HepG2 (cell line): ENCODE measurements around the gene SMARCC1.

Experiments
- HOXA5 ChIP-seq: sonication (generic); formaldehyde crosslinking; IDR thresholded peaks from 2 replicates; pipeline ENCODE4 v1.4.0; 2020; ENCODE audit warnings: missing genetic modification reagents
- KDM5A ChIP-seq: fragments of 200-600 bp; sonication (generic); IDR thresholded peaks from 2 replicates; pipeline ENCODE4 v1.7.0; 2018; ENCODE audit warnings: antibody characterized with exemption, mild to moderate bottlenecking, low read length, borderline replicate concordance
- MBD4 ChIP-seq: IDR thresholded peaks from 2 replicates; pipeline ENCODE4 v1.6.1; 2012; ENCODE audit warnings: low read length, inconsistent platforms, borderline replicate concordance
- NR2C2 ChIP-seq: sonication (generic); formaldehyde crosslinking; IDR thresholded peaks from 2 replicates; pipeline ENCODE4 v1.4.0; 2020; ENCODE audit warnings: missing genetic modification reagents, mild to moderate bottlenecking, moderate library complexity, borderline replicate concordance
- ZBTB1 ChIP-seq: sonication (generic); formaldehyde crosslinking; IDR thresholded peaks from 2 replicates; pipeline ENCODE4 v1.4.0; 2020; ENCODE audit warnings: missing genetic modification reagents, borderline replicate concordance
- ZFP62 ChIP-seq: sonication (generic); formaldehyde crosslinking; IDR thresholded peaks from 2 replicates; pipeline ENCODE4 v1.4.0; 2020; ENCODE audit warnings: missing genetic modification reagents
- TF ChIP-seq, protein P1 (sequence below): sonication (generic); formaldehyde crosslinking; IDR thresholded peaks from 2 replicates; pipeline ENCODE4 v1.8.0; 2022; ENCODE audit warnings: missing genetic modification reagents, mild to moderate bottlenecking, moderate library complexity, borderline replicate concordance
- TF ChIP-seq, protein P2 (sequence below): sonication (generic); formaldehyde crosslinking; IDR thresholded peaks from 2 replicates; pipeline ENCODE4 v1.5.0; 2020; ENCODE audit warnings: missing genetic modification reagents
- TF ChIP-seq, protein P3 (sequence below): sonication (generic); formaldehyde crosslinking; IDR thresholded peaks from 2 replicates; pipeline ENCODE4 v1.4.0; 2020; ENCODE audit warnings: mild to moderate bottlenecking, missing genetic modification reagents, borderline replicate concordance
- TF ChIP-seq, protein P4 (sequence below): sonication (generic); formaldehyde crosslinking; IDR thresholded peaks from 2 replicates; pipeline ENCODE4 v1.8.1; 2023; ENCODE audit warnings: mild to moderate bottlenecking, missing genetic modification reagents, borderline replicate concordance

DNA sequence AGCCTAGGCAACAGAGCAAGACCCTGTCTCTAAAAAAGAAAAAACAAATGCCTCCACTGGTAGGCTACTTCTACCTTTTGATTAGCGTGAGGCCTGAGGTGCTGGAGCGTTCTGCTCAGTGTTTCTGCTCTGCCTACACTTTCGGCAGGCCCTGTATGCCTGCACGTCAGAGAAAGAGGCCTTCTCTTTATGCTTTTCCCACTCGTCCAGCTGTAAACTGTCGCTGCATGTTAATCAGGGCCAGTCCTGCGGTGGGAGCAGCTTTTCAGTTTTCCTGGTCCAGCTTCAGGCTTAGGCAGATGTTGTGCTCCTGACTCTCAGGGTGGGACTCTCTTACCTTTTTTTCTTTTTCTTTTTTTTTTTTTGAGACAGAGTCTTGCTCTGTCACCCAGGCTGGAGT lies 228.3 kb downstream of the SMARCC1 start:
- no peak for TF ChIP-seq MBD4
- TF ChIP-seq KDM5A, result no peak
- no peak for TF ChIP-seq NR2C2 (CRISPR knock-in tag)
- TF ChIP-seq, protein P1, sequence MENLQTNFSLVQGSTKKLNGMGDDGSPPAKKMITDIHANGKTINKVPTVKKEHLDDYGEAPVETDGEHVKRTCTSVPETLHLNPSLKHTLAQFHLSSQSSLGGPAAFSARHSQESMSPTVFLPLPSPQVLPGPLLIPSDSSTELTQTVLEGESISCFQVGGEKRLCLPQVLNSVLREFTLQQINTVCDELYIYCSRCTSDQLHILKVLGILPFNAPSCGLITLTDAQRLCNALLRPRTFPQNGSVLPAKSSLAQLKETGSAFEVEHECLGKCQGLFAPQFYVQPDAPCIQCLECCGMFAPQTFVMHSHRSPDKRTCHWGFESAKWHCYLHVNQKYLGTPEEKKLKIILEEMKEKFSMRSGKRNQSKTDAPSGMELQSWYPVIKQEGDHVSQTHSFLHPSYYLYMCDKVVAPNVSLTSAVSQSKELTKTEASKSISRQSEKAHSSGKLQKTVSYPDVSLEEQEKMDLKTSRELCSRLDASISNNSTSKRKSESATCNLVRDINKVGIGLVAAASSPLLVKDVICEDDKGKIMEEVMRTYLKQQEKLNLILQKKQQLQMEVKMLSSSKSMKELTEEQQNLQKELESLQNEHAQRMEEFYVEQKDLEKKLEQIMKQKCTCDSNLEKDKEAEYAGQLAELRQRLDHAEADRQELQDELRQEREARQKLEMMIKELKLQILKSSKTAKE, result no peak
- TF ChIP-seq ZBTB1 (CRISPR knock-in tag), result no peak
- TF ChIP-seq, protein P2, sequence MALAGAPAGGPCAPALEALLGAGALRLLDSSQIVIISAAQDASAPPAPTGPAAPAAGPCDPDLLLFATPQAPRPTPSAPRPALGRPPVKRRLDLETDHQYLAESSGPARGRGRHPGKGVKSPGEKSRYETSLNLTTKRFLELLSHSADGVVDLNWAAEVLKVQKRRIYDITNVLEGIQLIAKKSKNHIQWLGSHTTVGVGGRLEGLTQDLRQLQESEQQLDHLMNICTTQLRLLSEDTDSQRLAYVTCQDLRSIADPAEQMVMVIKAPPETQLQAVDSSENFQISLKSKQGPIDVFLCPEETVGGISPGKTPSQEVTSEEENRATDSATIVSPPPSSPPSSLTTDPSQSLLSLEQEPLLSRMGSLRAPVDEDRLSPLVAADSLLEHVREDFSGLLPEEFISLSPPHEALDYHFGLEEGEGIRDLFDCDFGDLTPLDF (CRISPR knock-in tag), result no peak
- TF ChIP-seq, protein P3, sequence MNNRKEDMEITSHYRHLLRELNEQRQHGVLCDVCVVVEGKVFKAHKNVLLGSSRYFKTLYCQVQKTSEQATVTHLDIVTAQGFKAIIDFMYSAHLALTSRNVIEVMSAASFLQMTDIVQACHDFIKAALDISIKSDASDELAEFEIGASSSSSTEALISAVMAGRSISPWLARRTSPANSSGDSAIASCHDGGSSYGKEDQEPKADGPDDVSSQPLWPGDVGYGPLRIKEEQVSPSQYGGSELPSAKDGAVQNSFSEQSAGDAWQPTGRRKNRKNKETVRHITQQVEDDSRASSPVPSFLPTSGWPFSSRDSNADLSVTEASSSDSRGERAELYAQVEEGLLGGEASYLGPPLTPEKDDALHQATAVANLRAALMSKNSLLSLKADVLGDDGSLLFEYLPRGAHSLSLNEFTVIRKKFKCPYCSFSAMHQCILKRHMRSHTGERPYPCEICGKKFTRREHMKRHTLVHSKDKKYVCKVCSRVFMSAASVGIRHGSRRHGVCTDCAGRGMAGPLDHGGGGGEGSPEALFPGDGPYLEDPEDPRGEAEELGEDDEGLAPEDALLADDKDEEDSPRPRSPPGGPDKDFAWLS (CRISPR knock-in tag), result no peak
- TF ChIP-seq, protein P4, sequence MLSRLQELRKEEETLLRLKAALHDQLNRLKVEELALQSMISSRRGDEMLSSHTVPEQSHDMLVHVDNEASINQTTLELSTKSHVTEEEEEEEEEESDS (CRISPR knock-in tag), result no peak
- TF ChIP-seq ZFP62, result no peak
- no peak for TF ChIP-seq HOXA5 (CRISPR knock-in tag)
